ENCODE data around the gene GSN. TPM values are rescaled to one million over a fixed set of nuclear protein-coding genes. Genes with fewer than 3 reads are reported as not detected.
A peak's percentile ranks its signal among the peaks of the same experiment; 100 is the strongest.

GSN gene
- total RNA-seq, 2 donors from 2014 or later, result 1,444 to 3,478 TPM

- peak overlapping the region; percentile 90 to 94 for H3K27ac ChIP-seq
- TF ChIP-seq CTCF (IDR thresholded peaks at IDR 0.05), result no peak
- no peak overlapping the region for H3K4me3 ChIP-seq
- H3K36me3 ChIP-seq, result peaks cover 98% of the 10 kb centered on the region
- DNase-seq (ENCODE audit: low spot score), result no peak
- H3K27me3 ChIP-seq, result no peaks in the 10 kb centered on the region
- peaks cover 0 to 68% of the 10 kb centered on the region in 2 donors for H3K4me1 ChIP-seq
- no peaks in the 10 kb centered on the region for H3K9me3 ChIP-seq
Measured at GRCh38 chr9:121328476-121328875, 60.5 kb downstream of the GSN start.

- H3K36me3 ChIP-seq, result peaks cover 93% of the 10 kb centered on the region
- TF ChIP-seq CTCF (IDR thresholded peaks at IDR 0.05), result no peak
- no peak for DNase-seq (ENCODE audit: low spot score)
- H3K4me3 ChIP-seq, result no peak overlapping the region
- peaks cover 0 to 65% of the 10 kb centered on the region in 2 donors for H3K4me1 ChIP-seq
- H3K27ac ChIP-seq, result peak overlapping the region; percentile 90 to 94
- no peaks in the 10 kb centered on the region for H3K27me3 ChIP-seq
- no peaks in the 10 kb centered on the region for H3K9me3 ChIP-seq
Measured at GRCh38 chr9:121328876-121329681, 61.1 kb downstream of the GSN start.

- no peak for DNase-seq (ENCODE audit: low spot score)
Measured at GRCh38 chr9:121331549-121331948, 63.6 kb downstream of the GSN start.

GRCh38 chr9:121331992-121332685, 64.2 kb downstream of the GSN start:
- peaks cover 0 to 34% of the 10 kb centered on the region in 2 donors for H3K4me1 ChIP-seq
- H3K36me3 ChIP-seq, result peaks cover 71% of the 10 kb centered on the region
- H3K27me3 ChIP-seq, result no peaks in the 10 kb centered on the region
- H3K4me3 ChIP-seq, result no peak overlapping the region
- DNase-seq (ENCODE audit: low spot score), result no peak
- H3K27ac ChIP-seq, result peak overlapping the region; percentile 68 to 94
- TF ChIP-seq CTCF (IDR thresholded peaks at IDR 0.05), result peak in 1 of 2 donors; percentile 34
- no peaks in the 10 kb centered on the region for H3K9me3 ChIP-seq

More at GRCh38 chr9:121331549-121331948, 63.6 kb downstream of the GSN start:
- Histone ChIP-seq H3K4me3 (no peak overlapping the region), H3K9me3 (no peaks in the 10 kb centered on the region), H3K27ac (peak overlapping the region; percentile 68 to 94), H3K36me3 (peaks cover 76% of the 10 kb centered on the region), H3K4me1 (peaks cover 0 to 40% of the 10 kb centered on the region in 2 donors), H3K27me3 (no peaks in the 10 kb centered on the region)
- TF ChIP-seq CTCF (IDR thresholded peaks at IDR 0.05), result no peak

GRCh38 chr9:121333950-121334773, 66.2 kb downstream of the GSN start:
- Histone ChIP-seq H3K4me3 (no peak overlapping the region), H3K4me1 (peaks cover 0 to 20% of the 10 kb centered on the region in 2 donors), H3K9me3 (no peaks in the 10 kb centered on the region), H3K27me3 (no peaks in the 10 kb centered on the region), H3K27ac (peak overlapping the region; percentile 51 to 68), H3K36me3 (peaks cover 68% of the 10 kb centered on the region)
- no peak for DNase-seq (ENCODE audit: low spot score)
- TF ChIP-seq CTCF (IDR thresholded peaks at IDR 0.05), result no peak

All from right atrium auricular region (tissue), 2 donors.